ENCODE data around the gene DNASE1. TPM values are rescaled to one million over a fixed set of nuclear protein-coding genes. Genes with fewer than 3 reads are reported as not detected.

The DNASE1 gene
- total and polyA plus RNA-seq, 4 donors, result 5.5 to 39.5 (median 8.3) TPM

DNA sequence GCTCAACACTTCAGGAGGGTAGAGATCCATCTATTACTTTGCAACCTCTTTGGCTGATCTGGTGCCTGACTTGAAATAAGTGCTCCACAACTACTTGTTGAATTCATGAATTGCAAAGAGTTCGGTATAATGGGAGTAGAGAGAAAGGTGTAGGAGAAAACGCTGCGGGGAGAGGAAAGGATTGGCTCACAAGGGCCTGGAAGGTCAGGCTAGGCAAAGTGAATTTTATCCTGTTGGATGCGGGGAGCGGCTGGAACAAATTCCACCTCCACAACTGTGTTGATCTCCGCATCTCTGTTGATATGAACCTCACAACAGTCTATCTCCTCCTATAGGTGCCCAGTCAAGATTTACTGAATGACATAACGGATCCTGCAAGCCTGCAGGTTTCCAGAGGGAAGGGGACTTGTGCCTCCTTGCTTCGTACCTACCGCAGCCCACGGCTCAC, 43.8 kb upstream of the DNASE1 start:
- Histone ChIP-seq H3K27ac (ENCODE audit: low read depth in 1 of 2, low read length in 1 of 2) (peak overlapping the region; percentile 78 to 79), H3K27me3 (ENCODE audit: control insufficient read depth in 3 of 3, insufficient read depth in 3 of 3, low read length in 2 of 3) (no peaks in the 10 kb centered on the region), H3K9me3 (ENCODE audit: control insufficient read depth in 4 of 4, insufficient read depth in 3 of 4, low read length in 3 of 4) (no peaks in the 10 kb centered on the region), H3K4me1 (ENCODE audit: control insufficient read depth in 5 of 5, insufficient read depth in 5 of 5, low read length in 5 of 5) (peaks cover 1 to 16% (median 6%) of the 10 kb centered on the region in 5 donors), H3K36me3 (ENCODE audit: control insufficient read depth in 4 of 4, insufficient read depth in 4 of 4, low read length in 4 of 4) (peaks cover 0 to 4% (median 2%) of the 10 kb centered on the region in 4 donors), H3K4me3 (peak overlapping the region; percentile 92), H3K9ac (ENCODE audit: insufficient read depth in 1 of 2, low read length in 2 of 2) (peak overlapping the region; percentile 37 to 70)
- 3% methylated on average over 10 of the region's 10 CpGs for WGBS, 2 donors
- TF ChIP-seq, protein P1, sequence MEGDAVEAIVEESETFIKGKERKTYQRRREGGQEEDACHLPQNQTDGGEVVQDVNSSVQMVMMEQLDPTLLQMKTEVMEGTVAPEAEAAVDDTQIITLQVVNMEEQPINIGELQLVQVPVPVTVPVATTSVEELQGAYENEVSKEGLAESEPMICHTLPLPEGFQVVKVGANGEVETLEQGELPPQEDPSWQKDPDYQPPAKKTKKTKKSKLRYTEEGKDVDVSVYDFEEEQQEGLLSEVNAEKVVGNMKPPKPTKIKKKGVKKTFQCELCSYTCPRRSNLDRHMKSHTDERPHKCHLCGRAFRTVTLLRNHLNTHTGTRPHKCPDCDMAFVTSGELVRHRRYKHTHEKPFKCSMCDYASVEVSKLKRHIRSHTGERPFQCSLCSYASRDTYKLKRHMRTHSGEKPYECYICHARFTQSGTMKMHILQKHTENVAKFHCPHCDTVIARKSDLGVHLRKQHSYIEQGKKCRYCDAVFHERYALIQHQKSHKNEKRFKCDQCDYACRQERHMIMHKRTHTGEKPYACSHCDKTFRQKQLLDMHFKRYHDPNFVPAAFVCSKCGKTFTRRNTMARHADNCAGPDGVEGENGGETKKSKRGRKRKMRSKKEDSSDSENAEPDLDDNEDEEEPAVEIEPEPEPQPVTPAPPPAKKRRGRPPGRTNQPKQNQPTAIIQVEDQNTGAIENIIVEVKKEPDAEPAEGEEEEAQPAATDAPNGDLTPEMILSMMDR (IDR thresholded peaks at IDR 0.05; ENCODE audit: control extremely low read depth, extremely low read depth), result no peak
- DNase-seq (no peak), ATAC-seq (ENCODE audit: insufficient read depth, low FRiP score) (no peak)

DNA sequence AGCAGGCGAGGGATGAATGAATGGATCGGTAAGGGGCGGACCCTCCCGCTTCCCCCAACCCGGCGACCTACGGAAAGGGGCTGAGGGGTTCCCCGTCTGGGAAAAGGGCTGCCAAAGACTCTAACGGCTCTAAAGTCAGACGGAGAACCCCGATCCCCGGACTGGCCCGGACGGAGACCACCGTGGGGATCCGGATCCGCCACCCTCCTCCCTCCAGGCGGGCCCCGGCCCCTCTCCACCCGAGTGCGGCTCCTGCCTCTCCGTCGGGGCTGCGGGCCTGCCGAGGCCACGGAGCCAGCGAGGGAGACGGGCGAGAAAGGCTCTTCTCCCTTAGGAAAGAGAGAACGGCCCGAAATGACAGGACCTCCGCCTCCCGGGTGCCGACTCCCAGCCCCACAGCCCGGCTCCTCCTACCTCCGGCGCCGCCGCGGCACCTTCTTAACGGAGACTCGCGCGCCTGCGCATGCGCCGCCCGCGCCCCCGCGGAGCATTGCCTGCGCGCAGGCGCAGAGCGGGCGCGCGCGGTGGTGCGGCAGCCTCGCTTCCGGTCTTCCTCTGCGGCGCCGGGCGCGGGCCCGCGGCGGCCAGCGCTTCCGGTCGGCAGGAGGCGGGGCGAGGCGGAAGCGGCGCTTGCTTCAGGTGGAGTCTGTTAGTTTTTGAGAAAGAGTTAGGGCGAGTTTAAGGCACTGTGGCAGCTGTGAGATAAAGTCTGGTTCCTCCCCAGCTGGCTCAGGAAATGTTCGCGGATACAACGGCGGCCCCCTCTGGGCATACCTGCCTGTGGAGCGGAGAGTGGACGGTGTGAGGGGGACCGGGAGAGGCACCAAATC, 43.1 kb upstream of the DNASE1 start, which contains the start of gene SLX4:
SLX4 (minus strand) TSS at position 461 of the 830 bp plus-strand sequence. CDS start 2,642 bp downstream, outside the sequence.
- TF ChIP-seq, protein P1 (IDR thresholded peaks at IDR 0.05; ENCODE audit: control extremely low read depth, extremely low read depth), result no peak
- H3K4me1 ChIP-seq (ENCODE audit: control insufficient read depth in 5 of 5, insufficient read depth in 5 of 5, low read length in 5 of 5), result peaks cover 1 to 16% (median 6%) of the 10 kb centered on the region in 5 donors
- no peaks in the 10 kb centered on the region for H3K27me3 ChIP-seq (ENCODE audit: control insufficient read depth in 3 of 3, insufficient read depth in 3 of 3, low read length in 2 of 3)
- DNase-seq (peak; percentile 93 to 97 (median 93)), ATAC-seq (ENCODE audit: insufficient read depth, low FRiP score) (peak; percentile 93)
- 0% methylated on average over 64 to 86 of the region's 86 CpGs for WGBS, 2 donors
- no peaks in the 10 kb centered on the region for H3K9me3 ChIP-seq (ENCODE audit: control insufficient read depth in 4 of 4, insufficient read depth in 3 of 4, low read length in 3 of 4)
- H3K9ac ChIP-seq (ENCODE audit: insufficient read depth in 1 of 2, low read length in 2 of 2), result peak within 1 kb of the TSS; percentile 55 to 77
- H3K4me3 ChIP-seq, result peak within 1 kb of the TSS; percentile 92
- H3K36me3 ChIP-seq (ENCODE audit: control insufficient read depth in 4 of 4, insufficient read depth in 4 of 4, low read length in 4 of 4), result peaks cover 0 to 4% (median under 1%) of the 10 kb centered on the region in 4 donors
- H3K27ac ChIP-seq (ENCODE audit: low read depth in 1 of 2, low read length in 1 of 2), result peak within 1 kb of the TSS; percentile 84 to 87

DNA sequence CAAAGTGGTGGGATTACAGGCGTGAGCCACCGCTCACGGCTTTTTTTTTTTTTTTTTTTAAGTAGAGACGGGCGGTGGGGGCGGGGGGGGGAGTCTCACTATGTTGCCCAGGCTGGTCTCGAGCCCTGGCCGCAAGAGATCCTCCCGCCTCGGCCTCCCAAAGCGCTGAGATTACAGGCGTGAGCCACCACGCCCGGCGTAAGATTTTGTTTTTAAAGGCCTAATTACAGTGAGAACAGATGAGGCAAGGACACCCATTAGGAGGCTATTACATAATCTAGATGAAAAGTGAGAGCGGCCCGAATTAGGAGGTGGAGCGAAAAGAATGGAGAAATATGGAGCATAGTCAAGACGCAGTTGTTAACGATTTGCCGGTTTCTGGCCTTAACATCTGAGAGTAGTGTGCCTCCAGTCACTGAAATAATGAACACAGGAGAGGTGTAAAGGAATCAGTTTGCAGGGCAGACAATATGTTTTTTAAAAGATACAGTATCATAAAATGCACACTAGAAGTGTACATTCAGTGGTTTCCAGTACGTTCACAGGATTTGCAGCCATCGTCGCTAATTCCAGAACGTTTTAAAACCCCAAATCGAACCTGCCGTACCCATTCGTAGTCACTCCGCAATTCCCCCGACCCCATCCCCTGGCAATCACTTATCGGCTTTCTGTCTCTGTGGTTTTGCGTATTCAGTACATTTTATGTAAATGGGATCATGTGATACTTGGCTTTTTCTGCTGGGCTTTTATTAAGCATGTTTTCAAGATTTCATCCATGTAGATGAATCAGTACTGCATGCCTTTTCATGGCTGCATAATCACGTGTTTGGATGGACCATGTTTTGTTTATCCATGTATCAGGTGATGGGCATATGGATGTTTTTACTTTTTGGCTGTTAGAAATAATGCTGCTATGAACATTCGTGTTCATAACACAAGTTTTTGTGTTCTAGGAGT, 41.7 kb upstream of the DNASE1 start:
- Histone ChIP-seq H3K9me3 (ENCODE audit: control insufficient read depth in 4 of 4, insufficient read depth in 3 of 4, low read length in 3 of 4) (no peaks in the 10 kb centered on the region), H3K4me3 (no peak overlapping the region), H3K4me1 (ENCODE audit: control insufficient read depth in 5 of 5, insufficient read depth in 5 of 5, low read length in 5 of 5) (peaks cover 1 to 16% (median 6%) of the 10 kb centered on the region in 5 donors), H3K27ac (ENCODE audit: low read depth in 1 of 2, low read length in 1 of 2) (no peak overlapping the region), H3K27me3 (ENCODE audit: control insufficient read depth in 3 of 3, insufficient read depth in 3 of 3, low read length in 2 of 3) (no peaks in the 10 kb centered on the region), H3K9ac (ENCODE audit: insufficient read depth in 1 of 2, low read length in 2 of 2) (no peak overlapping the region), H3K36me3 (ENCODE audit: control insufficient read depth in 4 of 4, insufficient read depth in 4 of 4, low read length in 4 of 4) (peaks cover 0 to 4% (median 0%) of the 10 kb centered on the region in 4 donors)
- ATAC-seq (ENCODE audit: insufficient read depth, low FRiP score) (no peak), DNase-seq (no peak)
- TF ChIP-seq, protein P1 (IDR thresholded peaks at IDR 0.05; ENCODE audit: control extremely low read depth, extremely low read depth), result no peak
- 68 to 77% methylated on average over 32 to 34 of the region's 34 CpGs for WGBS, 2 donors

All from lung (tissue), 12 donors.